Activated CD4-positive, alpha-beta T cell treated with anti-CD3 and anti-CD28 coated beads, Interleukin-2, amount 50 U/mL, for 16 hours (primary cell): ENCODE results near the gene RASSF6.
A peak's percentile ranks its signal among the peaks of the same experiment; 100 is the strongest.
"Not testable (repeated sequence)": the region's sequence is repeated elsewhere in the genome, so short reads cannot be mapped to it uniquely, and the experiment has no call there.

ENCODE experiments used
- DNase-seq: peaks from one replicate; pipeline ENCODE4 v3.0.0-alpha.2; 2020

RASSF6 gene

GRCh38 chr4:73575660-73576059 is 44.6 kb downstream of the RASSF6 start:
- DNase-seq = no peak

- DNase-seq = peak; percentile 44
These were observed 46.3 kb downstream of the RASSF6 start for GRCh38 chr4:73573794-73574528.

- DNase-seq = not testable (repeated sequence)
These were observed 69.4 kb downstream of the RASSF6 start for GRCh38 chr4:73550865-73551264.

- no peak for DNase-seq
These were observed 75.6 kb downstream of the RASSF6 start for GRCh38 chr4:73544620-73545019.

- no peak for DNase-seq
These were observed 79.0 kb downstream of the RASSF6 start for GRCh38 chr4:73541251-73541650.

GRCh38 chr4:73540826-73541225 is 79.4 kb downstream of the RASSF6 start:
- no peak for DNase-seq

- DNase-seq = no peak
These were observed 80.8 kb downstream of the RASSF6 start for GRCh38 chr4:73539386-73539785.

GRCh38 chr4:73538162-73538561 is 82.1 kb downstream of the RASSF6 start:
- DNase-seq = peak; percentile 61

- DNase-seq = no peak
These were observed 86.5 kb downstream of the RASSF6 start for GRCh38 chr4:73533515-73534422.

GRCh38 chr4:73528171-73528570 is 92.1 kb downstream of the RASSF6 start:
- no peak for DNase-seq

- DNase-seq = no peak
These were observed 93.0 kb downstream of the RASSF6 start for GRCh38 chr4:73527196-73527595.

- DNase-seq = no peak
These were observed 94.6 kb downstream of the RASSF6 start for GRCh38 chr4:73525611-73526010.

- DNase-seq = no peak
These were observed 97.1 kb downstream of the RASSF6 start for GRCh38 chr4:73523126-73523525.
